CD14-positive monocyte (primary cell): Measurements from ENCODE around the gene SLC1A3. TPM values are rescaled to one million over a fixed set of nuclear protein-coding genes. Genes with fewer than 3 reads are reported as not detected.

Experiments
- DNase-seq, 3 donors: peaks; one replicate each; pipeline ENCODE4 v3.0.0-alpha.2; 2011 to 2022
- H2AFZ ChIP-seq: 2 replicates; pipeline ENCODE4 v1.6.0; 2012; ENCODE audit warnings: mild to moderate bottlenecking, low read depth, low read length, inconsistent platforms; ENCODE audit not compliant: insufficient read depth, poor library complexity, severe bottlenecking
- H3K27ac ChIP-seq, 2 donors: 1 replicate in 1 of 2; 2 replicates in 1 of 2; pipeline ENCODE4 v1.5.1; 2012 to 2013; ENCODE audit warnings: low read length in 2 of 2, control low read depth in 1 of 2, inconsistent platforms in 1 of 2, low read depth in 1 of 2, mild to moderate bottlenecking in 1 of 2
- H3K27me3 ChIP-seq, 2 donors: one replicate each; pipeline versions ENCODE4 v1.6.0 to v1.6.1; 2011 to 2013; ENCODE audit warnings: low read length in 2 of 2; ENCODE audit not compliant: control insufficient read depth in 2 of 2, insufficient read depth in 2 of 2
- H3K36me3 ChIP-seq, 2 donors: replicated peaks in 1 of 2; 1 replicate in 1 of 2; 2 replicates in 1 of 2; pipeline versions ENCODE4 v1.5.1 to v1.6.1; 2012 to 2013; ENCODE audit warnings: low read length in 2 of 2, control low read depth in 1 of 2, inconsistent platforms in 1 of 2, mild to moderate bottlenecking in 1 of 2; ENCODE audit not compliant: insufficient read depth in 2 of 2, control insufficient read depth in 1 of 2
- H3K4me1 ChIP-seq, 2 donors: 1 replicate in 1 of 2; 2 replicates in 1 of 2; pipeline versions ENCODE4 v1.5.1 to v1.6.1; 2012 to 2013; ENCODE audit warnings: low read length in 2 of 2, control low read depth in 1 of 2, inconsistent platforms in 1 of 2, mild to moderate bottlenecking in 1 of 2, moderate library complexity in 1 of 2; ENCODE audit not compliant: insufficient read depth in 2 of 2, control insufficient read depth in 1 of 2
- H3K4me2 ChIP-seq: replicated peaks from 2 replicates; pipeline ENCODE3; 2012; ENCODE audit warnings: low read length, moderate library complexity, mild to moderate bottlenecking; ENCODE audit not compliant: poor library complexity, severe bottlenecking; ENCODE audit errors: extremely low read depth
- H3K4me3 ChIP-seq, 3 experiments: fragments of 200-600 bp in 1 of 3; sonication (generic) in 1 of 3; replicated peaks in 1 of 3; 1 replicate in 2 of 3; 2 replicates in 1 of 3; pipeline ENCODE4 v1.5.1; 2011 to 2013; ENCODE audit warnings: low read length in 3 of 3, mild to moderate bottlenecking in 3 of 3, control low read depth in 2 of 3, low read depth in 2 of 3, inconsistent platforms in 1 of 3, moderate library complexity in 1 of 3
- H3K79me2 ChIP-seq: 2 replicates; pipeline ENCODE4 v1.6.0; 2012; ENCODE audit warnings: mild to moderate bottlenecking, control low read depth, inconsistent platforms, low read length, moderate library complexity; ENCODE audit not compliant: insufficient read depth
- H3K9ac ChIP-seq: 2 replicates; pipeline ENCODE4 v1.6.0; 2017; ENCODE audit warnings: low read length, mild to moderate bottlenecking; ENCODE audit not compliant: insufficient read depth, poor library complexity, severe bottlenecking
- H3K9me3 ChIP-seq, 2 donors: replicated peaks in 1 of 2; 1 replicate in 1 of 2; 2 replicates in 1 of 2; pipeline versions ENCODE4 v1.5.1 to v1.6.1; 2012 to 2013; ENCODE audit warnings: low read length in 2 of 2, control low read depth in 1 of 2; ENCODE audit not compliant: control insufficient read depth in 1 of 2, insufficient read depth in 1 of 2
- H4K20me1 ChIP-seq: 2 replicates; pipeline ENCODE4 v1.6.0; 2012; ENCODE audit warnings: mild to moderate bottlenecking, low read length, control low read depth, moderate library complexity; ENCODE audit not compliant: insufficient read depth
- H3K27ac Mint-ChIP-seq, 7 donors: one replicate each; pipeline ENCODE4 v1.8.0; 2020; ENCODE audit warnings: mild to moderate bottlenecking in 7 of 7, mixed read lengths in 7 of 7, moderate library complexity in 6 of 7, inconsistent platforms in 2 of 7
- H3K27me3 Mint-ChIP-seq, 3 donors: one replicate each; pipeline ENCODE4 v1.8.0; 2021 to 2022; ENCODE audit warnings: low read depth in 3 of 3, mild to moderate bottlenecking in 3 of 3, mixed read lengths in 3 of 3, moderate library complexity in 3 of 3, inconsistent platforms in 1 of 3
- H3K36me3 Mint-ChIP-seq, 2 donors: one replicate each; pipeline ENCODE4 v1.8.0; 2020; ENCODE audit warnings: mixed read lengths in 2 of 2, inconsistent platforms in 1 of 2, mild to moderate bottlenecking in 1 of 2
- H3K4me1 Mint-ChIP-seq: one replicate; pipeline ENCODE4 v1.8.0; 2020; ENCODE audit warnings: mild to moderate bottlenecking, mixed read lengths
- H3K4me3 Mint-ChIP-seq, 2 donors: one replicate each; pipeline ENCODE4 v1.8.0; 2020; ENCODE audit warnings: mild to moderate bottlenecking in 2 of 2, mixed read lengths in 2 of 2, moderate library complexity in 1 of 2
- H3K9me3 Mint-ChIP-seq, 7 donors: one replicate each; pipeline ENCODE4 v1.8.0; 2020 to 2022; ENCODE audit warnings: mixed read lengths in 7 of 7, mild to moderate bottlenecking in 6 of 7, moderate library complexity in 6 of 7, inconsistent platforms in 2 of 7
- CTCF ChIP-seq: fragments of 200-600 bp; IDR thresholded peaks from one replicate; pipeline ENCODE4 v1.8.0; 2022; ENCODE audit warnings: antibody characterized with exemption, mild to moderate bottlenecking
- WGBS: methylation state at CpG from one replicate; pipeline ENCODE4 v1.1.5; 2013; ENCODE audit warnings: missing lambda C conversion rate; ENCODE audit not compliant: insufficient coverage; 5-methylcytosine and 5-hydroxymethylcytosine counted together
- intact Hi-C, 2 donors: fragments of 100-400 bp; cut with micrococcal nuclease; formaldehyde crosslinking; loops; one replicate each; pipeline versions ENCODE4 v1.15.0 to v1.15.1; 2023
- polyA plus RNA-seq, 3 donors: library from polyadenylated mRNA; depleted of rRNA in 1 of 3; unstranded in 2 of 3; stranded (reverse) in 1 of 3; fragments of 300-500 nt in 2 of 3; fragments of >200 nt in 1 of 3; fragmentation: Illumina TruSeq in 2 of 3; gene quantifications; 1 replicate in 2 of 3; 2 replicates in 1 of 3; pipeline ENCODE4 v1.2.3, GENCODE V29; 2012 to 2021

Gene SLC1A3
- polyA plus RNA-seq, 3 donors: 1.2 to 3.3 (median 1.3) TPM

GRCh38 chr5:36657563-36657995 lies 51.2 kb downstream of the SLC1A3 start:
- peaks cover 62% of the 10 kb centered on the region for H3K4me1 Mint-ChIP-seq
- peak overlapping the region; percentile 58 for H2AFZ ChIP-seq
- H4K20me1 ChIP-seq: no peaks in the 10 kb centered on the region
- H3K36me3 Mint-ChIP-seq: peaks cover under 1 to 8% of the 10 kb centered on the region in 2 donors
- H3K27me3 Mint-ChIP-seq: no peaks in the 10 kb centered on the region
- no peaks in the 10 kb centered on the region for H3K9me3 ChIP-seq
- DNase-seq: peak; percentile 97 to 100 (median 99)
- H3K27ac ChIP-seq: peak overlapping the region; percentile 62 to 89
- 0% methylated on average over 3 of the region's 5 CpGs for WGBS
- H3K9ac ChIP-seq: peak overlapping the region; percentile 49
- intact Hi-C loops: loop anchor here (5.0 to 10.0 kb wide), 2 partner anchors 35 to 53 kb away; partner anchors contain the start of gene SLC1A3 (in 1 of the 2)
- peak overlapping the region; percentile 2 to 69 for H3K4me3 Mint-ChIP-seq
- no peak for TF ChIP-seq CTCF
- no peaks in the 10 kb centered on the region for H3K27me3 ChIP-seq
- peaks cover 41 to 48% of the 10 kb centered on the region in 2 donors for H3K4me1 ChIP-seq
- peak overlapping the region; percentile 72 for H3K4me2 ChIP-seq
- peak overlapping the region in 2 of 3 experiments; percentile 34 to 59 for H3K4me3 ChIP-seq
- peak overlapping the region; percentile 85 to 96 (median 91) for H3K27ac Mint-ChIP-seq
- no peaks in the 10 kb centered on the region for H3K9me3 Mint-ChIP-seq
- H3K36me3 ChIP-seq: no peaks in the 10 kb centered on the region
- H3K79me2 ChIP-seq: peaks cover 24% of the 10 kb centered on the region

GRCh38 chr5:36658038-36658756 lies 51.8 kb downstream of the SLC1A3 start:
- H3K4me3 ChIP-seq: peak overlapping the region in 2 of 3 experiments; percentile 34 to 59
- H3K36me3 Mint-ChIP-seq: peaks cover 0 to 6% of the 10 kb centered on the region in 2 donors
- H3K4me1 ChIP-seq: peaks cover 41 to 48% of the 10 kb centered on the region in 2 donors
- peak overlapping the region; percentile 2 to 69 for H3K4me3 Mint-ChIP-seq
- H2AFZ ChIP-seq: peak overlapping the region; percentile 58
- H3K9me3 Mint-ChIP-seq: no peaks in the 10 kb centered on the region
- peak overlapping the region; percentile 72 for H3K4me2 ChIP-seq
- H3K4me1 Mint-ChIP-seq: peaks cover 68% of the 10 kb centered on the region
- 58% methylated on average over 6 of the region's 8 CpGs for WGBS
- H3K9ac ChIP-seq: peak overlapping the region; percentile 49
- intact Hi-C loops: loop anchor here (2.0 to 10.0 kb wide), 3 partner anchors 33 to 53 kb away; partner anchors contain the start of gene SLC1A3 (in 1 of the 2)
- H4K20me1 ChIP-seq: no peaks in the 10 kb centered on the region
- H3K27me3 Mint-ChIP-seq: no peaks in the 10 kb centered on the region
- H3K27ac ChIP-seq: peak overlapping the region; percentile 62 to 89
- peaks cover 24% of the 10 kb centered on the region for H3K79me2 ChIP-seq
- no peaks in the 10 kb centered on the region for H3K9me3 ChIP-seq
- peak in 1 of 3 donors; percentile 27 for DNase-seq
- H3K36me3 ChIP-seq: no peaks in the 10 kb centered on the region
- no peak for TF ChIP-seq CTCF
- H3K27me3 ChIP-seq: no peaks in the 10 kb centered on the region
- peak overlapping the region; percentile 85 to 96 (median 91) for H3K27ac Mint-ChIP-seq
